NCI-H1092 (cell line): ENCODE results near the gene SNX20.

Experiments
- DNase-seq: peaks from one replicate; lab custom pipeline; 2025; lab: John Stamatoyannopoulos, UW

SNX20 gene

DNA sequence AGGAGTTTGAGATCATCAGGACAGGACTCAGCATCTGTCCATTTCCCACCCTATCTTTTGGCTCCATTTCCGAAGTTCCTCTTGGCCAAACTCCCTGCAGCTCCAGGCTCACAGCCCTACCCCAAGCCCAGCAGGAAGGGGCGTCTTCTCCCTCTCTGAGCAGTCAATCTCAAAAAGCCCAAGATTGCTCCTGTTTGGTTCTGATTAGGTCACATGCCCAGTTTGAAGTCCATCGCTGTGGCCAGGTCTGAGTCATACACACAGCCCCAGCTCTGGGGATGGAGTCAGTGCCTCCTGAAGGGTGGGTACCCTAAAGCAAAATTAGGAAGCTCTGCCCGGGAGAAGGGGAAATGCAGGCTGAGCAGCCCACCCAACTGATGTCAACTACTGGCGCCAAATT lies 23.9 kb downstream of the SNX20 start:
- DNase-seq, result no peak

DNA sequence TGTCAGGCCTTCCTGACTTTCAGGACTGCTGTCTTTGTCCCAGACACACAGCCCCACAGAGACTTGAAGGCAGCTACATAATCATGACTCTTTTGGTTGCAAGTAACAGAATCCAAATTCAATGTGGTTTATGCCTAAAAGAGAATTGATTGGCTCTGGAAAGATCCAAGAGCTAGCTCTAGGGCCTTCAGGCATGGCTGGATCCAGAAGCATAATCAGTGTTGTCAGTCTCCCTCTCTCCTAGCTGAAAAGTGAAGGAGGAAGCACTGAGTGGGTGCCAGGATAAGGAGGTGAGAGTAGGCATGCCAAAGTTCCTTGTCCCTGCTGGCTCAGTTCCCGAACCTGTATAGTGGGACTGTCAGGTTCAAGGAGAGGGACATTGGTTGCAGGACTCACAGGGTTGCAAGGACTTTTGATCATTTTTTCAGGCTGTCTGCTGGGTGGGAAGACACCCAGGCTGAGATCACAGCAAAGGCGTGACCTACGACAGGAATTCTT lies 25.5 kb downstream of the SNX20 start:
- no peak for DNase-seq

DNA sequence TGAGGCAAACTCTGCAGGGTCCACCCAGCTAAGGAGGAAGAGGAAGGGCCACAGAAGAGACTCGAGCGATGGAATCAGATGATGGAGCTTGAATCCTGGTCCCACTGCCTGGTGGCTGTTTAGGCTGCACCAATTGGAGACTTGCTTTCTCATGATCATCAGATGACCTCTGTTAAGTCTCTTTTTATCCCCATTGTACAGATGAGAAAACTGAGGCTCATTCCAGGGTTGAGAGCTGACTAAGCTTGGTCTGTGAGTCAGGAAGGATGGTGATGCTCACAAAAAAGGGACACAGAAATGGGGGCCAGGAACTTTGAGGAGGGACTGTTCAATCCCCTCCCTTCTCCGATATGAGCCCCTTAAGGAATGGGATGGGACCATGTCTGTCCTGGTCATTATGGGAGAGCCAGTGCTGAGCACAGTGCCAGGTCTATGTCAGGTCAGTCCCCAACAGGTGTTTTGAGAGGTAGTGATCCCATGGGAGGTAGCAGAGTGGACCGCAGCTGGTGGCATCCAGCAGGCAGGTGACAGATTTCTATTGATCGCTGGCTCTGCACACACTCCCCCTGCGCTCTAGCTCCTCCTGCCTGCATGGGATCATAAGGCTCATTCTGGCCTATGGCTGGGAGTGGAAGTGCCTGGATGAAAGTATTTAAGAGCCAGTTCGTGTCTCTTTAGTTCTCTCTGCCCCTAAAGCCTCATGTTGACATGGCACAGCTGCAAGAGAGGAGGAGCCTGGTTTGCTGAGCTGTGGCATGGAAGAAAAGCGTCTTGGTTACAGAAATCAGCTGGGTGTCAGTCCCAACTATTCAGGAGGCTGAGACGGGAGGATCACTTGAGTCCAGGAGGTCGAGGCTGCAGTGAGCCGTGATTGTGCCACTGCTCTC lies 27.2 kb downstream of the SNX20 start:
- DNase-seq, result no peak

DNA sequence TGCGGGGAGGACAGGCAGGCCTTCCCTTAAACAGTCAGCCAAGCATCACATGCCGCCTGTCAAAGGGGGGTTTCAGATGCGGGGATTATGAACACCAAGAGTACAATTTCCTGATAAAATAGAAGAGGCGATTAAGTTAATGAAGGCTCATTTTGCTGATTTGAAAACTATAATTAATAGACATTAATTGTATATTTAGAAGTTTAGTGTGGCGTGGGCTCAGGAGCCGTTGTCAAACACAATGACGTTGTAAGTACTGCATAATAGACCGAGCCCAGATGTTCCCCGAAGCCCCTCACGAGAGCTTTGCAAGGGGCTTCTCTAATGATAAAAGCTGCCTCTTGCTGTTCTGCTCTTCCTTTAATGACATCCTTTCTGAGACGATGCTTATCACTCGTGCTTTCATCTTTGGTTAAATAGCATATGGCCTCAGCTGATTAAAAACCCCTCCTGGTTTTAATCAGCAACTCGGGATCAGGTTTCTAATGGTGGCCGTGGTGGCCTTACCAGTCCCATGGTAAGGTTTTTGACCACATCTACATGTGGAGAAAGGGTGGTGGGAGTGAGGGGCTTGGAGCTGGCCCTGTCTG lies 28.2 kb downstream of the SNX20 start:
- no peak for DNase-seq

DNA sequence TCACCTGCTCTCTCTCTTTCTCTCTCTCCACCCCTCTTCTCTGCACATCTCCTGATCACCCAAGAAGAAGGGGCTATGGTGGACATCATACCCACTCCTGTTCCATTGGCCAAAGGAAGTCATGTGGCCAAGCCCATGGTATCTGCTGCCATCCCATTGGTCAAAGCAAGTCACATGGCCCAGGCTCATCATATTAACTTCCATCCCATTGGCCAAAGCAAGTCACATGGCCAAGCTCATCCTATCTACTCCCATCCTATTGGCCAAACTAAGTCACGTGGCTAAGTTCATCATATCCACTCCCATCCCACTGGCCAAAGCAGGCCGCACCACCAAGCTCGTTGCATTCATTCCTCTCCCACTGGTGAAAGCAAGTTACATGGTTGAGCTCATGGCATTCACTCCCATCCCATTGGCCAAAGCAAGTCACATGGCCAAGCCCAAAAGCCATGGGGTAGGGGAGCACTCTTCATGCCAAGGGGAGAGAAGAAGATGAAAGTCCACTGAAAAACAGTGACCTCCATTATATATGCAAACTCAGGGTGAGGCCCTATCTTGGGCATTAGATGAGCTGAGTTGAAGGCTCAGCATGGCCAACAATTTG lies 29.2 kb downstream of the SNX20 start:
- no peak for DNase-seq

DNA sequence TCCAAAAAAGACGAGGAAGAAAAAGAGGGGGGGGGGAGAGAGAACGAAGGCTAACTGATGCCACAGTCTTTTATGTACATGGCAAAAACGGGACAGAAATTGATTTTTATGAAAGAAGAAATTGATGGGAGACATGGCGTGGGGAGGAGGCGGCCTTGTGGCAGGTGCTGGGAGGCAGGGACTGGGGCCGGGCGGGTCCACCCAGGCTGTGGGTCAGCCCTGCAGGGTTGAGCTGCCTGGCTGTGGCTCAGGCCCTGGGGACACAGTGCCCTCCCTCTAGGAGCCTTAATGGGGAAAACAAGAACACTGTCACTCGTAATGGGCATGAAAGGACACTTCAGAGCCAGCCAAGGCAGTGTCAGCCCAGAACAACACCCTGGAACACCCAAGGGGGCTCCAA lies 34.8 kb downstream of the SNX20 start:
- DNase-seq, result no peak

DNA sequence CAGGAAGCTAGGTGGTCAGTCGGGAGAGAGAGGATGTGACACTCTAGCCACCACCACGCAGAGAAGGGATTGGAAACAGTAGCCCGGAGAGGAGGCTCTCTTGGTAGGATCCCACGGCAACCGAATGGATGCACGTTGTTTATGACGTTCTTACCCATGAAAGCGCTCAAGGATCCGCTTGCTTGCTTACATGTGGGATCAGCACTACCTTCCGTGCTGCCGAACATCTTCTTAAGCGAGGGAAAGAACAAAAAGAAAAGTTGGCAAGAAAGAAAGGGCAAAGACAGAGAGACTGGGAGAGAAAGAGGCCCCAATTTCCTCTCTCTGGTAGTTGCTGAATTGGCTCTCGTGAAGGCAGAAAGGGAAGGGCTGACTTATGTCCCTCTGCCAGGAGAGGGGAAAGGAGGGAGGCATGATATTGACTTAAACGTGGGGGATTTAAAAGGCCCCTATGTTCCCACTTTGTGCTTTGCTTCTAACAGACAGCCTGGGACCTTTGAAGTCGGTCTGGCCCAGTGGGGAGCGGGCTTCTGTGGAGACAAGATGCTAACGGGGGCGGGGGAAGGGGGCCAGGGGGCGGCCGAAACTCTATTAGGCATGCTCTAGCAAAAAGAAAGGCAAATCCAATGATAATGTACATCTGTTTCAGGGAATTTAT lies 35.4 kb downstream of the SNX20 start:
- DNase-seq, result no peak

DNA sequence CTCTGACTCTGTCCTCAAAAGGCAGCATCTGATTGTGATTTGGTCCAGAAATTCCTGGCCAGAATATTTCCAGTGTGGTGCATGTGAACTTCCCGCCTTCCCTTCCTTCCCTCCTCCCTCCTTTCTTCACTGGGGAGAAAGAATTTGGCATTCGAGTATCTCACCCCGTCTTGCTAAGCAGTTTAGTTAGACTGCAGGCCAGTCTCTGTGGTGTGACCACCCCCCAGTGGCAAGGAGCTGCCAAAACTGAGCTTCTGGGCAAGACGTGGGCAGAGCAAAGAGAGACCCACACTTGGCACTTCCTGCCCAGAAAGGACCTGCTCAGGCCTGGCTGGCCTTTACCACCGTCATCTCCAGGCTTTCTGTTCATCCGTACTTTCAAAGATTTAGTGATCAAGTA lies 36.4 kb downstream of the SNX20 start:
- no peak for DNase-seq

DNA sequence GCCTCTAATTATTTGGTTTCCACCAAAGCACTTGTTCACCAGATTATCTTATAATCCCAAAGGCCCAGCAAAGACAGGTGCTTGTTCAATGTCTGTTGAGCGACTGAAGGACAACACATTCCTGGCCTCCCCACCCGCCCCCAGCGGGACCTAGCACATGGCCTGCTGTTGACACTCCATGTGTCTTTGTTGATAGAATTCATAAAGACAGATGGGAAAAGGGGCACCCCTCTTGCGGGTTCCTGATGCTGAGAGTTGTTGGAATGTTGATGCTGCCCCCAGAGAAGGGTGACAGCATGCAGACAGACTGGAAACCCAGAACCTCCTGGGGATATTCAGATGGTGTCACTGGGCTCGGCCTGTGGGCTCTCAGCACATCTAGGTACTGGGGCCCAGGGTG lies 36.9 kb downstream of the SNX20 start:
- DNase-seq, result no peak

DNA sequence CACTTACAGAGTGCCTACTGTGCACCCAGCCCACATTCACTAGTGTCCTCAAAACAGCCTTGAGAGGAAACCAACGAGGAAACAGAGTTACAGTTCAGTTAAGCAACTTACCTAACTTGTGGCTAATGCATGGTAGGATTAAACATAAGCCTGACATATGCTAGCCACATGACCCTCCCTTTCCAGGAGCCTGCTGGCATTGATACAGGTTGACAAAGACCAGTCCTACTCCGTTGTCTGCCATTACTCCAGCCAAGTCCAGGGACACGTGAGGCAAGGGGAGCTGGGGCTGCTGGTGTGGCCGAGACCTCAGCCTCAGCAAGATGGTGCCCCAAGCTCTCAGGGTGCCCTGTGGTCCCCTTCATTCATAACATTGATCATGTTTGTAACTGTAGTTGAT lies 37.9 kb downstream of the SNX20 start:
- DNase-seq, result no peak

DNA sequence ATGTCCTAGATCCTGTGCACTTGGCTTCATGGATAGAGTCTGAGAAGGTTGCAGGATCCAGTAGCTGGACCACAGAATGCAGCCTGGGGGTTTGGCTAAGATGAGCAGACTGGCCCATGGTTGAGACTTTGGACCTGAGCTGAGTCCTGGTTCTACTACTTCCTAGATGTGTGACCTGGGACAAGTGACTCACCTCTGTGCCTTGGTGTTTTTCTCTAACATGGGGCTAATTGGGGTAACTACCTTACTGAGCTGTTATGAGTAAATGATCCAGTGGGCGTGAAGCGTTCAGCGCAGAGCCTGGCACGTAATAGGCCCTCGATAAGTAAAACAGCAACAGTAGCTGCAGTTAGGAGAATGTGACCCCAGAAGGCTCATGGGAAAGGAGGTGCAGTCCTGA lies 38.8 kb downstream of the SNX20 start:
- DNase-seq, result no peak

DNA sequence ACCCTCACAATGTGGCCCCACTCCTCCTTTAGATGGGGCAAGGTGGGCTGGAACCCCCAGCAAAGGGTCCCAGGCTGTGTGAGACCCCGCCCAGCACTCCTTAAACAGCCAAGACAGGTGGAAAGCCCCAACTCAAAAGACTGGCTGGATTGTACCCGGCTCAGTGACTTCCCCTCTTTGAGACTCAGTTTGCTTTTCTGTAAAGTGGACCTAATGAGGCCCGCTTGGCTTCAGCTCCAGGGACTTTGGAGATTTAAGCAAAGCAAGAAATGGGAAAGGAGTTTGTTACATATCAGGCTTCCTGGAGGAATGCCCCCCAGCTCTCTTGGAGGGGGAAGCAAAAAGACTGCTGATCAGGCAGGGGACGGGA lies 39.3 kb downstream of the SNX20 start:
- DNase-seq, result no peak

DNA sequence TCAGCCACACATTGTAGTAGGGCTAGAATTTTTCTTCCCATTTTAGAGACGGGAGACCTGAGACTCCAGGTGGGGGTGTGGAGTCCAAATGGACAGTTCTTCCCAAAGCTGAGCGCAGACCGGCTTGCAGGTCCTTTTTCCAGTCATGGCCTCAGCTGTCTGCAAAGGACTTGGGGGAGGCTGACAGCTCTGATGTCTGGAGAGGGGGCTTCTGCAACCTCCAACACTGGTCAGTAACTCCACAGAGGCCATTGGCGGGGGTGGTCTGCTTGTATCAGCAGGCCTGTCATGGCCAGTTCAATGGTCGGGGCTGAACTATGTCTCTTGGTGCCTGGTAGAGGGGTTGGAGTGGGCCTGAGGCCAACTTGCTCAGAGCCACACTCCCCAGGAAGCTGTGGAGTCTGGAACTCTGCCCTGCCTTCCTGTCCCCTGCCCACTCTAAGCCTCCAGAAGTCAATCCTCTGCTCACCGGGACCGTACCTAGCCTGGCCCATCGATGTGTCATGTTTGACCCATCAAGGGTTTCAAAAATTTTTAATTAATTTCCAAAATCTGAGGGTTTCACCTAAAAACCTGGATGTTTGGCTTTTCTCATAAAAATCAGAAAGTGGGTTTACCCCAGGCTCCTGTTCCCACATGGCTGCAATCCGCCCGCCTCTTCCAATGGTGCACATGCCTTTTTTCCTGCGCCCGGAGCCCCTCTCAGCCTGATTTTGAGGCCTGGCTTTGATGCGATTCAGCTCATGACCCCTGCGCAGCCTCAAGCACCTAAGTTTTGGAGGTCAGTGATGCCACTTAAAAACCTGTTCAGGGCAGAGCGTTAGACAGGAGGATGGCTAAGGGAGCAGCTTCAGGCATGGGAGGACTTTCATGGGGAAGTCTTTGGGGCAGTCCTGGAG lies 39.9 kb downstream of the SNX20 start:
- no peak for DNase-seq

DNA sequence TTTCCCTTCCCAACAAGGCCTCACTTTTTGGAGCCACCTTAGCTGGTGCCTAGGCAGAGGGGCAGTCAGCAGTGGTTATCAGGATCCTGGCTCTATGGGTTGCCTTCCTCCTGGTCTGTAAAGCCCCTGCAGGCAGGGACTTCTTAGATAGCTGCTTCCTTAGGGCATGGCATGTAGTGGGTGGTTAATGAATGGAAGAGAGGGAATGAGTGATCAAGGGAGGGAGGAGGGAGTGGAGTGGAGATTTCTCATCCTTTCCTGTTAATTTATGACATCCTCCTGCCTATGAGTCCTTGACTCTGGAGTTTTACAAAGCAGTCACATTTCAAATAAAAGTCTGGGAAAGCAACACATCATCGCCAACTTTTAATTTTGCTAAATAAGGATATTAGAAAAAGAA lies 40.7 kb downstream of the SNX20 start:
- DNase-seq, result no peak

DNA sequence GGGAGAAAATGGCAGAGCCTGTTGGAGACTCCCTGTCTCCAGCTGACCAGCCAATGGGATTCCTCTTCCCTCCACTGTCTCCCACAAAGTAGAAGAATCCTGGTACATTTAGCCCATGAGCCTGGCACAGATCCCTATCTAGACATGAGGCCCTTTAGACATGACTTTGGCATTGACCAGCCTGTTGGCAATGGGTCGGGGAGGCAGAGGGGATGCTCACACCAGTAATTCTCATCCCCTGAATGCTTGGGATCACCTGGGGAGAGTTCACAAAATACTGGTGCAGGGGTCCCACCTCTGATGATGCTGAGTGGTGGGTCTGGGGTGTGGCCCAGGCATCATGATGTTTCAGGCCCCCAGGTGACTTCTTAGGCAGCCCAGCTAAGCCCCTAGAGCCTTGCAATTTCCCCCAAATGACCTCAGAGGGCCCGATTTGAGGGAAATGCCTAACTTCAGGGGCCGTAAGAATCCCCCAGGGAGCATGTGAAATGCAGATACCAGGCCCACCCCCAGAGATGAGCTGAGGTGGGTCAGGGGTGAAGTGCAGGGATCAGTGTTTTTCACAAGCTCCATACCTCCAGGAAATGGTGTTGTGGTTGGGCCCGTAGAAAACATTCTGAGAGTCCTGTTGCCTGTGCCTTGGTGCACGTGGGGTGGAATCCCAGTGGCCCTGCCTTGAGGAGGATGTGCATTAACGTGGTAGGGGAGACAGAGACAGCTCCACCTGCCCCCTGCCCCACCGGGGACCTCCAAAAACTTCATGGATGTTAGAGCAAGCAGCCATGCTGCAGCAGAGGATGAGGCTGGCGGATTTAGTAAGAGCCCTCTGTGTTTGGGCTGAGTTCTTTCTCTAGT lies 42.1 kb downstream of the SNX20 start:
- DNase-seq, result no peak

DNA sequence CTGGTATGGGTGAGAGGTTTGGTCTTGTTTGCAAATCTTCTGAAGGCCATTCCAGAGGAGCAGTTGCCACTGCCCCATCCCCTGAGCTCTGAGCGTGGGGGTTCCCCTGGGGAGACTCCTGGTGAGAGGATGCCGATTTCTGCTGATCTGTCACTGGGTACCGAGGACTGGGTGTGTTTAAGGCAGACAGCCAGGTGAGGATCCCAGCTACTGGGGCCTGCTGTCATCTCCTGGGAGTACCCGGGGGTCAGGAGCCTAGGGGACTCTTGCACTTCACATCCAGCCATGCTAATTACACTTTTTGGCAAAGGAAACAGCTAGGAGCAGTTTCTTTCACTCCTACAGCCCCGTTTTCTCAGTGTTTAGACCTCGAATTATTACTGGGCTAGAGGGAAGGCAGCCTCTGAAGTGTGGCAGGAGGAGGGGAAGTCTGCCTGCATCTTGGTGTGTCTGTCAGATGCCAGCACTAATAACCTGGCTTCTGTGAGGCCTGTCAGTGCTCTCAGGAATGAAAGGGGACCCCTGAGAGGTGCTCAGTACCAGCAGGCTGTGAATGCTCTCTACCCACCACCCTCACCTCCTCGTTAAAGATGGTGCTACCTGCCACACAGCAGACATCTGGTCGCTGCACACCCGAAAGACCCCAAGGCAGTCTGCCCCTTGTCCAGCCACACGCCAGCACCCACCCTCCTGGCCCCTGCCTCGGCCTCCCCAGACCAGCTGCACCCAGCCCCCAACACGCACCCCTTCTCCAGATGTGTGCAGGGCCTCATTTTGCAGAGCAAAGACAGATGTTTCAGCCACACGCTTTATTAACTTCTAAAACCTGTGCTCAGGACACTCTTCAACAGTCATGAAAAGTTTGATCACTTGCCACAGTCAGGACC lies 43.2 kb downstream of the SNX20 start:
- DNase-seq, result no peak

DNA sequence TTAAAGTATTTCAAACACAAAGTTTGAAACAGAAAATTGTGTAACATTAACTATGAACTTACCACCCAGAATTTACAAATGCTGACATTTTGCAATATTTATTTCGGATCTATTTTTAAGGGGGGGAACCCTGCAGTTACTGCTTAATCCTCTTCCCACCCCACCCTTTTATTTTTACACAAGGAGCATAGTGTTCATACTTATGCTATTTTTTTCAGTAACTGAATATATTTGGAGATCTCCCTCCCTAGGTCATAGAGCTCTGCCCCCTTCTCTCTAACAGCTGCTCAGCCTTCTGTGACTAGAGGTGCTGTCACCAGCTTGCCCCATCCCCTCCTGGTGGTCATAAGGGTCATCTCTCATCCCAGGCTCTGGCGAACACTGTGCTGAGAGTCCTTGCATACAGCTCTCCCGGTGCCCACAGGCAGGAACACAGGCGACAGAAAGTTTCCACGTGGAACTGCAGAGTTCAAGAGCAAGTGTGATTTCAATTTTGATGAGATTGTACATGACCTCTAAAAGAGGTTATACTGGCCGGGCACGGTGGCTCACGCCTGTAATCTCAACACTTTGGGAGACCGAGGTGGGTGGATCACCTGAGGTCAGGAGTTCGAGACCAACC lies 44.2 kb downstream of the SNX20 start:
- no peak for DNase-seq

DNA sequence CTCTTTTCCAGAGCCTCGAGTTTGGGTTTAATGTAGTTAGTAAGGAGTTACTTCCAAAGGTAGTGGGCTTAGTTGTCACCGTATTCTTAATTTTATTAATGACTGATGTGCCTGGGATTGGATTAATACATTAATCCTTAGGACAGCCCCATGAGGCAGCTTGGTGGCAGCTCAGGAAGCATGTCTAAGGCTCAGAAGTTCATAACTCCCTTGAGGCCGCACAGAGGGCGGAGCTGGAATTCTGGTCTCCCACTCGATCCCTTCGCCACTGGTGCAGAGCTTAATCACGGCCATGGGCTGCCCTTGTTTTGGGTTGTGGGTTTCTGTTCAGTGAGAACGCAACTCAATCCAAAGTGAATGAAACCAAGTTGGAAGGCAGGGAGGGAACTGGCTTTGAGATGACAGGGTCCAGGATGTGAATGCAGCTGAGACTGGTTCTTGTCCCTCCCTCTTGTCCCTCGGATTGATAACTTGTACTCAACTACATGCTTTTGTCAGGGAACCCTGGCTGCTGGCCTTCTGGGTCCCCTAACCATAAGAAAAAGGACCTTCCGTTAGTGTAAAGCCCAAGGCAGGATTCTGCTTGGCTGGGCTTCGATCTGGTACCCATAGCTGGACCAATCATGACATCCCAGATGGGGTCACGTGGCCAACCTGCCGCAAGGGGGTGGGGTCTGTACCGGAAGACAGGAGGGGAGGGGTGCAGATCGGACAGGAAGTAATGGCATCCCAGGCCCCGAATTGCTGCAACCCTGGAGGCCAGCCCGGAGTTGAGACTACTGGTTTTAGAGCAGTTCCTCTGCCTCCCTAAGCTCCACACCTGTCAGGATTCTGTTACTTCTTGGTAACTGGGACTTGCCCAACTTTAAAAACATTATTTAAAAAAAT lies 45.4 kb downstream of the SNX20 start:
- DNase-seq, result no peak
